Astrocyte (in vitro differentiated cells and primary cell): Measurements from ENCODE around the gene TRIM9. TPM values are rescaled to one million over a fixed set of nuclear protein-coding genes. Genes with fewer than 3 reads are reported as not detected.
A peak's percentile ranks its signal among the peaks of the same experiment; 100 is the strongest.

Experiments
- DNase-seq: peaks from one replicate; pipeline ENCODE4 v3.0.0-alpha.2; 2010; ENCODE audit warnings: low read depth
- FAIRE-seq: peaks from 2 replicates; lab custom pipeline; 2011; peaks lifted over from hg19 to GRCh38; lab: Jason Lieb, UNC
- H2AFZ ChIP-seq: 2 replicates; pipeline ENCODE4 v1.6.0; 2012; ENCODE audit warnings: low read depth, low read length, inconsistent platforms
- H3K27ac ChIP-seq: 2 replicates; pipeline ENCODE4 v1.5.1; 2011; ENCODE audit warnings: low read depth, low read length, inconsistent platforms
- H3K27me3 ChIP-seq: 2 replicates; pipeline ENCODE4 v1.6.0; 2011; ENCODE audit warnings: low read length, inconsistent platforms; ENCODE audit not compliant: insufficient read depth
- H3K36me3 ChIP-seq: 2 replicates; pipeline ENCODE4 v1.5.1; 2011; ENCODE audit warnings: low read length, inconsistent platforms; ENCODE audit not compliant: insufficient read depth
- H3K4me1 ChIP-seq: 2 replicates; pipeline ENCODE4 v1.5.1; 2011; ENCODE audit warnings: low read length, inconsistent platforms; ENCODE audit not compliant: insufficient read depth
- H3K4me2 ChIP-seq: 2 replicates; pipeline ENCODE4 v1.6.0; 2012; ENCODE audit warnings: low read length, inconsistent platforms
- H3K4me3 ChIP-seq: 2 replicates; pipeline ENCODE4 v1.5.1; 2011; ENCODE audit warnings: low read depth, mild to moderate bottlenecking, low read length, inconsistent platforms; ENCODE audit not compliant: insufficient read depth
- H3K79me2 ChIP-seq: 2 replicates; pipeline ENCODE4 v1.6.0; 2012; ENCODE audit warnings: mild to moderate bottlenecking, low read length, inconsistent platforms; ENCODE audit not compliant: insufficient read depth
- H3K9ac ChIP-seq: 2 replicates; pipeline ENCODE4 v1.6.0; 2012; ENCODE audit warnings: mild to moderate bottlenecking, low read length, inconsistent platforms
- H3K9me3 ChIP-seq: 2 replicates; pipeline ENCODE4 v1.5.1; 2012; ENCODE audit warnings: low read depth, mild to moderate bottlenecking, low read length, inconsistent platforms; ENCODE audit not compliant: insufficient read depth
- H4K20me1 ChIP-seq: 2 replicates; pipeline ENCODE4 v1.6.0; 2012; ENCODE audit warnings: low read length, inconsistent platforms; ENCODE audit not compliant: insufficient read depth
- H3K27ac Mint-ChIP-seq: one replicate; pipeline ENCODE4 v1.8.0; 2021; ENCODE audit warnings: mild to moderate bottlenecking, mixed read lengths; ENCODE audit not compliant: unreplicated experiment
- H3K27me3 Mint-ChIP-seq: one replicate; pipeline ENCODE4 v1.8.0; 2021; ENCODE audit warnings: low read depth, mixed read lengths; ENCODE audit not compliant: unreplicated experiment
- H3K36me3 Mint-ChIP-seq: one replicate; pipeline ENCODE4 v1.8.0; 2021; ENCODE audit warnings: low read depth, mixed read lengths; ENCODE audit not compliant: unreplicated experiment
- H3K4me1 Mint-ChIP-seq: one replicate; pipeline ENCODE4 v1.8.0; 2021; ENCODE audit warnings: low read depth, mixed read lengths; ENCODE audit not compliant: unreplicated experiment
- H3K4me3 Mint-ChIP-seq: one replicate; pipeline ENCODE4 v1.8.0; 2021; ENCODE audit warnings: mild to moderate bottlenecking, moderate library complexity, mixed read lengths; ENCODE audit not compliant: unreplicated experiment
- H3K9me3 Mint-ChIP-seq: one replicate; pipeline ENCODE4 v1.8.0; 2021; ENCODE audit warnings: mild to moderate bottlenecking, mixed read lengths; ENCODE audit not compliant: unreplicated experiment
- EZH2 ChIP-seq: IDR thresholded peaks from 2 replicates; pipeline ENCODE4 v1.6.1; 2012; ENCODE audit warnings: mild to moderate bottlenecking, low read length, inconsistent platforms; ENCODE audit not compliant: insufficient read depth
- total RNA-seq: library from RNA; stranded (reverse); gene quantifications from 2 replicates; pipeline ENCODE4 v1.2.1, GENCODE V29; 2021
- TF ChIP-seq, protein P1 (sequence below): IDR thresholded peaks from 2 replicates; pipeline ENCODE4 v1.5.1; 2011; ENCODE audit warnings: low read depth, mild to moderate bottlenecking, inconsistent platforms, low read length, moderate library complexity; ENCODE audit not compliant: insufficient read depth

The TRIM9 gene
- total RNA-seq, 1 donor from 2014 or later: 4.7 TPM

DNA sequence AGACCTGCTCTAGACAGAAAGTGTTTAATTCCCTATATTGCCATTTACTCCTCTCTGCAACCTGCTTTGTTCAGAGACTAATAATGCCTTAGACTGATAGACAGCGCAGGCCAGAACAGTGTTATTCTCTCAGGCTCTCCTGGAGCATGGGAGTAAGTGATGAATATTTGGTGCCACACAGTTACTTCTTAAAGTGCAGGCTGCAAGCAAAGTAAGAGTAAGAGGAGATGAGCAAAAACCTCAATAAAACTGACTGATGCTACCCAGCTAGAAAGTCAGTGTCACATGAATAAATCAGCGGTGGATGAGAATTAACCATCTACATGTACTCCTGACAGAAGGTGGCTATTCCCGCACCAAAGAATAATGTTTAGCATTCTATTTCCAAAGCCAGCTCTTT, 9.9 kb downstream of the TRIM9 start:
- Histone ChIP-seq H4K20me1 (no peaks in the 10 kb centered on the region), H3K4me1 (no peaks in the 10 kb centered on the region), H3K79me2 (no peaks in the 10 kb centered on the region), H3K27me3 (no peaks in the 10 kb centered on the region), H2AFZ (no peak overlapping the region), H3K36me3 (no peaks in the 10 kb centered on the region), H3K27ac (no peak overlapping the region), H3K9me3 (no peaks in the 10 kb centered on the region), H3K4me2 (no peak overlapping the region), H3K4me3 (no peak overlapping the region), H3K9ac (no peak overlapping the region)
- H3K9me3 Mint-ChIP-seq: no peaks in the 10 kb centered on the region
- TF ChIP-seq EZH2: no peak
- no peak overlapping the region for H3K4me3 Mint-ChIP-seq
- DNase-seq (no peak), FAIRE-seq (no peak)
- H3K4me1 Mint-ChIP-seq: peaks cover 9% of the 10 kb centered on the region
- no peaks in the 10 kb centered on the region for H3K27me3 Mint-ChIP-seq
- no peak overlapping the region for H3K27ac Mint-ChIP-seq
- H3K36me3 Mint-ChIP-seq: peaks cover 2% of the 10 kb centered on the region

DNA sequence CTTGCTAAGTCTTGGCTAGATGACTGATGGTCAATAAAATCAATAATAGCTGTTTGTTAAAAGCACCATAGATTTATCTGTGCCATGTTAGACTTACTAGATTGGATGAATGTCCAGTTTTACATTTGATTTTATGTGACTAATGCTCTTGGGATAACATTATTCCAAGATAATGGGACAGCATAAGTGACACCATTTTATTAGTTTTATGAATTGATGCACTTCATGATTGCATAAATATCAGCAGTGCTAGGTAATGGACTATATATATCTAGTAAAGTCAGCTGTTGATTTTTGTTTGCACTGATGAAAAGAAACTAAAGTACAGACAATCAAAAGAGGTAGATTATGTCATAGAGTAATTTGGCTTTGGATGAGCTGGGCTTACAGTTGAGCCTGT, 10.4 kb downstream of the TRIM9 start:
- Mint-ChIP-seq H3K4me1 (peaks cover 9% of the 10 kb centered on the region), H3K27me3 (no peaks in the 10 kb centered on the region), H3K36me3 (peaks cover 2% of the 10 kb centered on the region), H3K27ac (no peak overlapping the region), H3K4me3 (no peak overlapping the region), H3K9me3 (no peaks in the 10 kb centered on the region)
- DNase-seq (no peak), FAIRE-seq (no peak)
- H4K20me1 ChIP-seq: no peaks in the 10 kb centered on the region
- H3K9ac ChIP-seq: no peak overlapping the region
- H3K27me3 ChIP-seq: no peaks in the 10 kb centered on the region
- H3K4me3 ChIP-seq: no peak overlapping the region
- no peak overlapping the region for H2AFZ ChIP-seq
- no peak overlapping the region for H3K27ac ChIP-seq
- no peaks in the 10 kb centered on the region for H3K9me3 ChIP-seq
- TF ChIP-seq, protein P1, sequence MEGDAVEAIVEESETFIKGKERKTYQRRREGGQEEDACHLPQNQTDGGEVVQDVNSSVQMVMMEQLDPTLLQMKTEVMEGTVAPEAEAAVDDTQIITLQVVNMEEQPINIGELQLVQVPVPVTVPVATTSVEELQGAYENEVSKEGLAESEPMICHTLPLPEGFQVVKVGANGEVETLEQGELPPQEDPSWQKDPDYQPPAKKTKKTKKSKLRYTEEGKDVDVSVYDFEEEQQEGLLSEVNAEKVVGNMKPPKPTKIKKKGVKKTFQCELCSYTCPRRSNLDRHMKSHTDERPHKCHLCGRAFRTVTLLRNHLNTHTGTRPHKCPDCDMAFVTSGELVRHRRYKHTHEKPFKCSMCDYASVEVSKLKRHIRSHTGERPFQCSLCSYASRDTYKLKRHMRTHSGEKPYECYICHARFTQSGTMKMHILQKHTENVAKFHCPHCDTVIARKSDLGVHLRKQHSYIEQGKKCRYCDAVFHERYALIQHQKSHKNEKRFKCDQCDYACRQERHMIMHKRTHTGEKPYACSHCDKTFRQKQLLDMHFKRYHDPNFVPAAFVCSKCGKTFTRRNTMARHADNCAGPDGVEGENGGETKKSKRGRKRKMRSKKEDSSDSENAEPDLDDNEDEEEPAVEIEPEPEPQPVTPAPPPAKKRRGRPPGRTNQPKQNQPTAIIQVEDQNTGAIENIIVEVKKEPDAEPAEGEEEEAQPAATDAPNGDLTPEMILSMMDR: no peak
- TF ChIP-seq EZH2: no peak
- H3K79me2 ChIP-seq: no peaks in the 10 kb centered on the region
- H3K36me3 ChIP-seq: no peaks in the 10 kb centered on the region
- no peak overlapping the region for H3K4me2 ChIP-seq
- no peaks in the 10 kb centered on the region for H3K4me1 ChIP-seq

DNA sequence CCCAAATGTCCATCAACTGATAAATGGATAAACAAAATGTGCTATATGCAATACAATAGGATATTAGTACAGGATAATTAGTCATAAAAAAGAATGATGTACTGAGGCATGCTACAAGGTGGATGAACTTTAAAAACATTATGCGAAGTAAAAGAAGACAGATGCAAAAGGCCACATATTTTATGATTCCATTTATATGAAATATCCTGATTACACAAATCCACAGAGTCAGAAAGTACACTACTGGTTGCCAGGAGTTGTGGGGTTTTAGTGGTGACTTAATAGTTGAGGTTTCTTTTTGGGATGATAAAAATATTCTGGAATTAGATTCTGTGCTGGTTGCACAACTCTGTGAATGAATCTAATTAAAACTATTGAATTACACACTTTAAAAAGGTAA, 12.6 kb downstream of the TRIM9 start:
- no peaks in the 10 kb centered on the region for H3K36me3 ChIP-seq
- no peaks in the 10 kb centered on the region for H3K27me3 Mint-ChIP-seq
- no peak overlapping the region for H3K4me2 ChIP-seq
- no peak overlapping the region for H3K9ac ChIP-seq
- H3K27ac ChIP-seq: no peak overlapping the region
- H3K27me3 ChIP-seq: no peaks in the 10 kb centered on the region
- no peak overlapping the region for H3K4me3 Mint-ChIP-seq
- H3K36me3 Mint-ChIP-seq: peaks cover 2% of the 10 kb centered on the region
- H2AFZ ChIP-seq: no peak overlapping the region
- no peaks in the 10 kb centered on the region for H3K9me3 ChIP-seq
- no peak overlapping the region for H3K27ac Mint-ChIP-seq
- peak; percentile 62 for DNase-seq
- no peaks in the 10 kb centered on the region for H3K9me3 Mint-ChIP-seq
- no peaks in the 10 kb centered on the region for H4K20me1 ChIP-seq
- no peaks in the 10 kb centered on the region for H3K79me2 ChIP-seq
- no peak for FAIRE-seq
- H3K4me1 ChIP-seq: peaks cover 5% of the 10 kb centered on the region
- H3K4me3 ChIP-seq: no peak overlapping the region
- peaks cover 11% of the 10 kb centered on the region for H3K4me1 Mint-ChIP-seq
- TF ChIP-seq, protein P1: no peak
- no peak for TF ChIP-seq EZH2
